Measurements from ENCODE around the gene GORASP2.

The GORASP2 gene

GRCh38 chr2:171004833-171005232 lies 75.8 kb downstream of the GORASP2 start:
- TF ChIP-seq ZNF768 (tag by site-specific recombination; IDR thresholded peaks at IDR 0.05): no peak
- TF ChIP-seq ZBTB26 (tag by site-specific recombination; optimal IDR thresholded peaks at IDR 0.05): no peak
- TF ChIP-seq PRDM4 (tag by site-specific recombination; IDR thresholded peaks at IDR 0.05): no peak
- TF ChIP-seq ZNF521 (tag by site-specific recombination; IDR thresholded peaks at IDR 0.05): no peak
- no peak for TF ChIP-seq ZNF677 (tag by site-specific recombination; IDR thresholded peaks at IDR 0.05)
- TF ChIP-seq ZNF335 (tag by site-specific recombination; conservative IDR thresholded peaks at IDR 0.05): no peak
- no peak for TF ChIP-seq ZBTB21 (tag by site-specific recombination; IDR thresholded peaks at IDR 0.05)
- TF ChIP-seq KLF8 (tag by site-specific recombination; IDR thresholded peaks at IDR 0.05): no peak
- no peak for TF ChIP-seq ZNF776 (tag by site-specific recombination; IDR thresholded peaks at IDR 0.05; ENCODE audit: borderline replicate concordance)
- TF ChIP-seq ZNF202 (tag by site-specific recombination; IDR thresholded peaks at IDR 0.05; ENCODE audit: borderline replicate concordance): no peak
- no peak for TF ChIP-seq ZNF37A (tag by site-specific recombination; IDR thresholded peaks at IDR 0.05)
- no peak for TF ChIP-seq BCL11B (tag by site-specific recombination; IDR thresholded peaks at IDR 0.05; ENCODE audit: low read depth)
- no peak for TF ChIP-seq ZNF792 (tag by site-specific recombination; IDR thresholded peaks at IDR 0.05)
- no peak for TF ChIP-seq SCRT2 (tag by site-specific recombination; IDR thresholded peaks at IDR 0.05)
- POLR2A ChIA-PET: no interaction called here
- no peaks in the 10 kb centered on the region for H3K9me3 ChIP-seq (ENCODE audit: control insufficient read depth, insufficient read depth, low read depth, low read length)
- CTCF ChIA-PET: no interaction called here
- H3K4me3 ChIP-seq (ENCODE audit: low read depth, low read length): no peak overlapping the region
- H3K27ac ChIP-seq (ENCODE audit: extremely low read depth, low read depth, low read length): no peak overlapping the region
- no peaks in the 10 kb centered on the region for H3K4me1 ChIP-seq (ENCODE audit: control insufficient read depth, insufficient read depth, low read length)
- H3K36me3 ChIP-seq (ENCODE audit: control insufficient read depth in 2 of 2, insufficient read depth in 1 of 2, low read length in 2 of 2): peaks cover 9 to 57% of the 10 kb centered on the region in 2 experiments

- CTCF ChIA-PET: interaction anchor here (1.7 kb wide), 1 partner anchor 77 kb away, joined by 5 read pairs; no protein-coding TSS in a partner anchor
- POLR2A ChIA-PET: no interaction called here
- H3K36me3 ChIP-seq (ENCODE audit: control insufficient read depth in 2 of 2, insufficient read depth in 1 of 2, low read length in 2 of 2): peaks cover 13 to 53% of the 10 kb centered on the region in 2 experiments
Observed at GRCh38 chr2:171008550-171009205, 79.6 kb downstream of the GORASP2 start.

More at GRCh38 chr2:171008550-171009205, 79.6 kb downstream of the GORASP2 start:
- Histone ChIP-seq H3K27ac (ENCODE audit: extremely low read depth, low read depth, low read length) (no peak overlapping the region), H3K4me1 (ENCODE audit: control insufficient read depth, insufficient read depth, low read length) (no peaks in the 10 kb centered on the region), H3K9me3 (ENCODE audit: control insufficient read depth, insufficient read depth, low read depth, low read length) (no peaks in the 10 kb centered on the region), H3K4me3 (ENCODE audit: low read depth, low read length) (no peak overlapping the region)
- TF ChIP-seq ZFP69B (tag by site-specific recombination; IDR thresholded peaks at IDR 0.05): no peak
- TF ChIP-seq SP3 (tag by site-specific recombination; IDR thresholded peaks at IDR 0.05): no peak
- TF ChIP-seq ZNF704 (tag by site-specific recombination; IDR thresholded peaks at IDR 0.05): no peak
- TF ChIP-seq KLF16 (tag by site-specific recombination; IDR thresholded peaks at IDR 0.05): no peak
- TF ChIP-seq ZNF747 (tag by site-specific recombination; IDR thresholded peaks at IDR 0.05): no peak
- TF ChIP-seq ZNF658 (tag by site-specific recombination; IDR thresholded peaks at IDR 0.05): no peak
